WTC11 (cell line): ENCODE results near the gene VAMP3.

Experiments
- ESRRA ChIP-seq: sonication (generic); formaldehyde crosslinking; IDR thresholded peaks from 2 replicates; pipeline ENCODE4 v1.8.1; 2022; ENCODE audit warnings: mild to moderate bottlenecking, missing genetic modification reagents, borderline replicate concordance
- TEAD4 ChIP-seq: sonication (generic); formaldehyde crosslinking; IDR thresholded peaks from 2 replicates; pipeline ENCODE4 v1.8.0; 2022; ENCODE audit warnings: mild to moderate bottlenecking, missing genetic modification reagents
- TF ChIP-seq, protein P1 (sequence below): fragments of 200-600 bp; IDR thresholded peaks from 2 replicates; pipeline ENCODE4 v1.8.0; 2022; ENCODE audit warnings: antibody characterized with exemption

DNA sequence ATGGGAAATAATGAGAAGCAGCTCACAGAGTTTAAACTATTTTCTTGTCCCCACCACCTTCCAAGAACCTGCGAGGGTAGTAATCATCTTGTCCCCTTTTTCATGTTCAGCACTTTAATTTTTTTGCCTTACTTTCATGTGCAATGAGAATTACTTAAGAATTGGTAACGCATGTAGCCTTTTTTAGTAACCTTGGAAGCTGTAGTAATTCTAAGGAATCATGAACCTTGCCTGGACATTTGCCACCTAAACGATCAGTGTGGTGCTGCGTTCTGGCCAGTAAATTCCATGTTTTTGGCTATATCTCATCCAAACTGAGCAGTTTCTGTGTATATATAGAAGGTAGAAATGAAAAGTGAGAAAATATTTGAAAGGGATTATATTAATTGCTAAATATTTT, 3.9 kb upstream of the VAMP3 start:
- TF ChIP-seq TEAD4 (CRISPR knock-in tag) (no peak), ESRRA (CRISPR knock-in tag) (no peak)
- TF ChIP-seq, protein P1, sequence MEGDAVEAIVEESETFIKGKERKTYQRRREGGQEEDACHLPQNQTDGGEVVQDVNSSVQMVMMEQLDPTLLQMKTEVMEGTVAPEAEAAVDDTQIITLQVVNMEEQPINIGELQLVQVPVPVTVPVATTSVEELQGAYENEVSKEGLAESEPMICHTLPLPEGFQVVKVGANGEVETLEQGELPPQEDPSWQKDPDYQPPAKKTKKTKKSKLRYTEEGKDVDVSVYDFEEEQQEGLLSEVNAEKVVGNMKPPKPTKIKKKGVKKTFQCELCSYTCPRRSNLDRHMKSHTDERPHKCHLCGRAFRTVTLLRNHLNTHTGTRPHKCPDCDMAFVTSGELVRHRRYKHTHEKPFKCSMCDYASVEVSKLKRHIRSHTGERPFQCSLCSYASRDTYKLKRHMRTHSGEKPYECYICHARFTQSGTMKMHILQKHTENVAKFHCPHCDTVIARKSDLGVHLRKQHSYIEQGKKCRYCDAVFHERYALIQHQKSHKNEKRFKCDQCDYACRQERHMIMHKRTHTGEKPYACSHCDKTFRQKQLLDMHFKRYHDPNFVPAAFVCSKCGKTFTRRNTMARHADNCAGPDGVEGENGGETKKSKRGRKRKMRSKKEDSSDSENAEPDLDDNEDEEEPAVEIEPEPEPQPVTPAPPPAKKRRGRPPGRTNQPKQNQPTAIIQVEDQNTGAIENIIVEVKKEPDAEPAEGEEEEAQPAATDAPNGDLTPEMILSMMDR: no peak
